HepG2 (cell line): ENCODE results near the gene LCE3C. TPM values are rescaled to one million over a fixed set of nuclear protein-coding genes. Genes with fewer than 3 reads are reported as not detected.

Experiments
- MZF1 ChIP-seq: sonication (generic); formaldehyde crosslinking; IDR thresholded peaks from 2 replicates; pipeline ENCODE4 v1.8.1; 2023; ENCODE audit warnings: mild to moderate bottlenecking, missing genetic modification reagents, borderline replicate concordance
- NKX3-1 ChIP-seq: sonication (generic); formaldehyde crosslinking; IDR thresholded peaks from 2 replicates; pipeline ENCODE4 v1.5.0; 2020; ENCODE audit warnings: missing genetic modification reagents
- NR2F2 ChIP-seq: IDR thresholded peaks from 2 replicates; pipeline ENCODE4 v1.6.1; 2012; ENCODE audit warnings: low read depth, inconsistent platforms, borderline replicate concordance
- RBM39 ChIP-seq: fragments of 200-400 bp; formaldehyde crosslinking; IDR thresholded peaks from one replicate; pipeline ENCODE4 v1.6.1; 2018; ENCODE audit warnings: antibody characterized with exemption, mild to moderate bottlenecking, low read depth, low read length; ENCODE audit not compliant: poor library complexity, severe bottlenecking
- ZNF337 ChIP-seq: sonication (generic); formaldehyde crosslinking; IDR thresholded peaks from 2 replicates; pipeline ENCODE4 v1.5.1; 2020; ENCODE audit warnings: missing genetic modification reagents, low read depth, mild to moderate bottlenecking, borderline replicate concordance
- ZNF562 ChIP-seq: sonication (generic); formaldehyde crosslinking; IDR thresholded peaks from 2 replicates; pipeline ENCODE4 v1.8.0; 2022; ENCODE audit warnings: missing genetic modification reagents, borderline replicate concordance
- ZNF660 ChIP-seq: sonication (generic); formaldehyde crosslinking; IDR thresholded peaks from 2 replicates; pipeline ENCODE4 v1.5.1; 2020; ENCODE audit warnings: mild to moderate bottlenecking, low read depth, missing genetic modification reagents, borderline replicate concordance
- ZNF883 ChIP-seq: sonication (generic); formaldehyde crosslinking; IDR thresholded peaks from 2 replicates; pipeline ENCODE4 v1.5.1; 2020; ENCODE audit warnings: mild to moderate bottlenecking, missing genetic modification reagents; ENCODE audit errors: not compliant biosample characterization
- polyA plus RNA-seq, 8 experiments: library from polyadenylated mRNA; depleted of rRNA in 3 of 8; stranded (reverse) in 7 of 8; unstranded in 1 of 8; fragments of >200 nt; fragmentation: Illumina TruSeq in 4 of 8; extraction: Trizol in 4 of 8; gene quantifications; 2 replicates each; pipeline versions ENCODE4 v1.2.1 to v1.2.3, GENCODE V29; 2011 to 2016; ENCODE audit warnings: low read depth in 4 of 8, missing spikeins in 1 of 8, mixed read lengths in 1 of 8; ENCODE audit not compliant: insufficient read depth in 1 of 8
- total RNA-seq, 5 experiments: library from RNA; depleted of rRNA; stranded (reverse); fragments of >200 nt; fragmentation: Illumina TruSeq; extraction: Trizol; gene quantifications; 2 replicates each; pipeline ENCODE4 v1.2.3, GENCODE V29; 2016; ENCODE audit warnings: low read depth in 1 of 5
- TF ChIP-seq, protein P1 (sequence below): sonication (generic); formaldehyde crosslinking; IDR thresholded peaks from 2 replicates; pipeline ENCODE4 v1.4.0; 2020; ENCODE audit warnings: mild to moderate bottlenecking, missing genetic modification reagents
- TF ChIP-seq, protein P2 (sequence below): sonication (generic); formaldehyde crosslinking; IDR thresholded peaks from 2 replicates; pipeline ENCODE4 v1.4.0; 2020; ENCODE audit warnings: missing genetic modification reagents
- TF ChIP-seq, protein P3 (sequence below): IDR thresholded peaks from 2 replicates; pipeline ENCODE4 v1.6.1; 2018; ENCODE audit warnings: missing genetic modification reagents, mild to moderate bottlenecking, missing compliant biosample characterization
- TF ChIP-seq, protein P4 (sequence below): IDR thresholded peaks from 2 replicates; pipeline ENCODE4 v1.6.1; 2016; ENCODE audit warnings: mild to moderate bottlenecking, missing biosample characterization, missing genetic modification reagents

The LCE3C gene
- total and polyA plus RNA-seq, 2 of the 13 experiments (the other 11 are each of a cell fraction or from before 2014, with no cell fraction given) = not detected

DNA sequence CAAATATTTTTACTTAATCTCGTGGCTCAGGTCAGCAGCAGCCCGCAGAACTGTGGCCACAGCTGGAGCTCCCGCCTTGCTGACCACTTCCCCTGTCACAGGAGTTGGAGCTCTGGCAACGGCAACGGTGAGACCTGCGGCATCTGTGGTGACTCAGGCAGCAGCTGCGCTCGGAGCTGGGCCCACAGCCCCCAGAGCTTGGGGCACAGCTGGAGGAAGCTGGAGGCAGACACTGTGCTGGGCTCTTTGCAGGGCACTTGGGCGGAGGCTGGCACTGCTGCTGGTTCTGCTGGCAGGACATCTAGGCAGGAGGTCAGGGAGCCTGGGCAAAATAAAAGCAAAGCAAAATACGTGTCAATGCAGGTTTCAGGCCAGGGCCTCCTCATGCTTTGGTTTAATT is 22.8 kb downstream of the LCE3C start, which contains the start of gene LCE3A (continued):
- TF ChIP-seq, protein P1, sequence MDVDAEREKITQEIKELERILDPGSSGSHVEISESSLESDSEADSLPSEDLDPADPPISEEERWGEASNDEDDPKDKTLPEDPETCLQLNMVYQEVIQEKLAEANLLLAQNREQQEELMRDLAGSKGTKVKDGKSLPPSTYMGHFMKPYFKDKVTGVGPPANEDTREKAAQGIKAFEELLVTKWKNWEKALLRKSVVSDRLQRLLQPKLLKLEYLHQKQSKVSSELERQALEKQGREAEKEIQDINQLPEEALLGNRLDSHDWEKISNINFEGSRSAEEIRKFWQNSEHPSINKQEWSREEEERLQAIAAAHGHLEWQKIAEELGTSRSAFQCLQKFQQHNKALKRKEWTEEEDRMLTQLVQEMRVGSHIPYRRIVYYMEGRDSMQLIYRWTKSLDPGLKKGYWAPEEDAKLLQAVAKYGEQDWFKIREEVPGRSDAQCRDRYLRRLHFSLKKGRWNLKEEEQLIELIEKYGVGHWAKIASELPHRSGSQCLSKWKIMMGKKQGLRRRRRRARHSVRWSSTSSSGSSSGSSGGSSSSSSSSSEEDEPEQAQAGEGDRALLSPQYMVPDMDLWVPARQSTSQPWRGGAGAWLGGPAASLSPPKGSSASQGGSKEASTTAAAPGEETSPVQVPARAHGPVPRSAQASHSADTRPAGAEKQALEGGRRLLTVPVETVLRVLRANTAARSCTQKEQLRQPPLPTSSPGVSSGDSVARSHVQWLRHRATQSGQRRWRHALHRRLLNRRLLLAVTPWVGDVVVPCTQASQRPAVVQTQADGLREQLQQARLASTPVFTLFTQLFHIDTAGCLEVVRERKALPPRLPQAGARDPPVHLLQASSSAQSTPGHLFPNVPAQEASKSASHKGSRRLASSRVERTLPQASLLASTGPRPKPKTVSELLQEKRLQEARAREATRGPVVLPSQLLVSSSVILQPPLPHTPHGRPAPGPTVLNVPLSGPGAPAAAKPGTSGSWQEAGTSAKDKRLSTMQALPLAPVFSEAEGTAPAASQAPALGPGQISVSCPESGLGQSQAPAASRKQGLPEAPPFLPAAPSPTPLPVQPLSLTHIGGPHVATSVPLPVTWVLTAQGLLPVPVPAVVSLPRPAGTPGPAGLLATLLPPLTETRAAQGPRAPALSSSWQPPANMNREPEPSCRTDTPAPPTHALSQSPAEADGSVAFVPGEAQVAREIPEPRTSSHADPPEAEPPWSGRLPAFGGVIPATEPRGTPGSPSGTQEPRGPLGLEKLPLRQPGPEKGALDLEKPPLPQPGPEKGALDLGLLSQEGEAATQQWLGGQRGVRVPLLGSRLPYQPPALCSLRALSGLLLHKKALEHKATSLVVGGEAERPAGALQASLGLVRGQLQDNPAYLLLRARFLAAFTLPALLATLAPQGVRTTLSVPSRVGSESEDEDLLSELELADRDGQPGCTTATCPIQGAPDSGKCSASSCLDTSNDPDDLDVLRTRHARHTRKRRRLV = no peak
- TF ChIP-seq ZNF660 (CRISPR knock-in tag) (no peak), NR2F2 (no peak), ZNF337 (CRISPR knock-in tag) (no peak), NKX3-1 (CRISPR knock-in tag) (no peak), MZF1 (no peak), ZNF562 (CRISPR knock-in tag) (no peak), RBM39 (no peak), ZNF883 (no peak)
- TF ChIP-seq, protein P2, sequence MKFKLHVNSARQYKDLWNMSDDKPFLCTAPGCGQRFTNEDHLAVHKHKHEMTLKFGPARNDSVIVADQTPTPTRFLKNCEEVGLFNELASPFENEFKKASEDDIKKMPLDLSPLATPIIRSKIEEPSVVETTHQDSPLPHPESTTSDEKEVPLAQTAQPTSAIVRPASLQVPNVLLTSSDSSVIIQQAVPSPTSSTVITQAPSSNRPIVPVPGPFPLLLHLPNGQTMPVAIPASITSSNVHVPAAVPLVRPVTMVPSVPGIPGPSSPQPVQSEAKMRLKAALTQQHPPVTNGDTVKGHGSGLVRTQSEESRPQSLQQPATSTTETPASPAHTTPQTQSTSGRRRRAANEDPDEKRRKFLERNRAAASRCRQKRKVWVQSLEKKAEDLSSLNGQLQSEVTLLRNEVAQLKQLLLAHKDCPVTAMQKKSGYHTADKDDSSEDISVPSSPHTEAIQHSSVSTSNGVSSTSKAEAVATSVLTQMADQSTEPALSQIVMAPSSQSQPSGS (CRISPR knock-in tag) = no peak
- TF ChIP-seq, protein P3, sequence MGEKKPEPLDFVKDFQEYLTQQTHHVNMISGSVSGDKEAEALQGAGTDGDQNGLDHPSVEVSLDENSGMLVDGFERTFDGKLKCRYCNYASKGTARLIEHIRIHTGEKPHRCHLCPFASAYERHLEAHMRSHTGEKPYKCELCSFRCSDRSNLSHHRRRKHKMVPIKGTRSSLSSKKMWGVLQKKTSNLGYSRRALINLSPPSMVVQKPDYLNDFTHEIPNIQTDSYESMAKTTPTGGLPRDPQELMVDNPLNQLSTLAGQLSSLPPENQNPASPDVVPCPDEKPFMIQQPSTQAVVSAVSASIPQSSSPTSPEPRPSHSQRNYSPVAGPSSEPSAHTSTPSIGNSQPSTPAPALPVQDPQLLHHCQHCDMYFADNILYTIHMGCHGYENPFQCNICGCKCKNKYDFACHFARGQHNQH = no peak
- TF ChIP-seq, protein P4, sequence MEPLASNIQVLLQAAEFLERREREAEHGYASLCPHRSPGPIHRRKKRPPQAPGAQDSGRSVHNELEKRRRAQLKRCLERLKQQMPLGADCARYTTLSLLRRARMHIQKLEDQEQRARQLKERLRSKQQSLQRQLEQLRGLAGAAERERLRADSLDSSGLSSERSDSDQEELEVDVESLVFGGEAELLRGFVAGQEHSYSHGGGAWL (CRISPR knock-in tag) = no peak
